Gastrocnemius medialis (tissue), 4 donors: ENCODE results near the gene PGF.

Source experiments
- CTCF ChIP-seq, 5 experiments: fragments of 450-650 bp in 3 of 5; fragments of 200-600 bp in 2 of 5; sonication (generic) in 2 of 5; IDR thresholded peaks in 4 of 5; conservative IDR thresholded peaks in 1 of 5; 1 replicate in 4 of 5; 2 replicates in 1 of 5; pipeline ENCODE4 v1.5.1; 2016 to 2019; ENCODE audit warnings: antibody characterized with exemption in 5 of 5, mild to moderate bottlenecking in 3 of 5, moderate library complexity in 3 of 5
- POLR2A ChIP-seq, 2 donors: fragments of 450-650 bp; IDR thresholded peaks; one replicate each; pipeline ENCODE4 v1.6.1; 2017; ENCODE audit warnings: antibody characterized with exemption in 2 of 2, mild to moderate bottlenecking in 2 of 2, moderate library complexity in 2 of 2

- TF ChIP-seq CTCF (IDR thresholded peaks at IDR 0.05 in 4 of 5, conservative IDR thresholded peaks at IDR 0.05 in 1 of 5) (no peak), POLR2A (IDR thresholded peaks at IDR 0.05) (no peak)
These were observed 25.0 kb upstream of the PGF start for GRCh38 chr14:74980398-74980730.
